GM12878 (cell line): ENCODE measurements around the gene PFKFB2. TPM values are rescaled to one million over a fixed set of nuclear protein-coding genes. Genes with fewer than 3 reads are reported as not detected.

Experiments used
- ATAC-seq: fragments of 200-7000 bp; cut with Tn5 transposase; 3 replicates; pipeline ENCODE4 v1.9.1; 2020; ENCODE audit warnings: mild to moderate bottlenecking, moderate library complexity
- BruUV-seq: library from RNA; stranded (reverse); fragments of 400-500 nt; replicated peaks from 2 replicates; lab custom pipeline; 2021; lab: Mats Ljungman, UMichigan
- CTCF ChIA-PET: fragments of 300-600 bp; sonication (Branson Sonifier 250); formaldehyde crosslinking; extraction: SDS; loops from one replicate; lab custom pipeline; 2021; ENCODE audit warnings: inconsistent platforms; lab: Yijun Ruan, JAX
- POLR2A ChIA-PET: fragments of 350-600 bp; formaldehyde crosslinking; extraction: SDS; loops from one replicate; lab custom pipeline; 2021; ENCODE audit warnings: inconsistent platforms; lab: Charles Lee
- RAD21 ChIA-PET: fragments of 300-600 bp; sonication (Branson Sonifier 250); formaldehyde crosslinking; loops from one replicate; lab custom pipeline; 2023; ENCODE audit warnings: antibody characterized with exemption; ENCODE audit not compliant: unreplicated experiment; lab: Charles Lee
- SMC1A ChIA-PET: fragments of 300-600 bp; sonication (Branson Sonifier 250); formaldehyde crosslinking; loops from one replicate; lab custom pipeline; 2023; ENCODE audit not compliant: unreplicated experiment, uncharacterized antibody; lab: Charles Lee
- DNase-seq: peaks from one replicate; pipeline ENCODE4 v3.0.0-alpha.2; 2011; ENCODE audit warnings: low read depth, low spot score
- FAIRE-seq: peaks from 3 replicates; lab custom pipeline; 2011; peaks lifted over from hg19 to GRCh38; lab: Jason Lieb, UNC
- H2AFZ ChIP-seq: 2 replicates; pipeline ENCODE4 v1.6.0; 2011; ENCODE audit warnings: low read depth, low read length, control low read depth; ENCODE audit not compliant: control insufficient read depth
- H3K27ac ChIP-seq: 2 replicates; pipeline ENCODE4 v1.5.1; 2011; ENCODE audit warnings: control low read depth; ENCODE audit not compliant: control insufficient read depth, insufficient read depth
- H3K27me3 ChIP-seq, 2 experiments: replicated peaks in 1 of 2; 2 replicates each; pipeline versions ENCODE4 v1.6.0 to v1.6.1; 2011; ENCODE audit warnings: low read length in 1 of 2; ENCODE audit not compliant: control insufficient read depth in 2 of 2, insufficient read depth in 2 of 2
- H3K36me3 ChIP-seq, 2 experiments: 2 replicates each; pipeline ENCODE4 v1.5.1; 2011; ENCODE audit warnings: low read length in 1 of 2; ENCODE audit not compliant: control insufficient read depth in 2 of 2, insufficient read depth in 2 of 2
- H3K4me1 ChIP-seq: 2 replicates; pipeline ENCODE4 v1.6.1; 2011; ENCODE audit warnings: mild to moderate bottlenecking, low read length, moderate library complexity, mixed read lengths; ENCODE audit not compliant: control insufficient read depth, insufficient read depth
- H3K4me2 ChIP-seq: 2 replicates; pipeline ENCODE4 v1.6.0; 2011; ENCODE audit warnings: control low read depth; ENCODE audit not compliant: control insufficient read depth, insufficient read depth
- H3K4me3 ChIP-seq: fragments of 200-600 bp; sonication (generic); 2 replicates; pipeline ENCODE4 v1.5.1; 2016
- H3K79me2 ChIP-seq: 2 replicates; pipeline ENCODE4 v1.6.0; 2011; ENCODE audit warnings: low read length; ENCODE audit not compliant: control insufficient read depth, insufficient read depth
- H3K9ac ChIP-seq: 2 replicates; pipeline ENCODE4 v1.8.0; 2011; ENCODE audit warnings: low read length, control low read depth, mixed read lengths; ENCODE audit not compliant: control insufficient read depth, insufficient read depth
- H3K9me3 ChIP-seq: replicated peaks from 3 replicates; pipeline ENCODE4 v1.5.1; 2011; ENCODE audit warnings: mild to moderate bottlenecking, low read length; ENCODE audit not compliant: control insufficient read depth, insufficient read depth
- H4K20me1 ChIP-seq: 2 replicates; pipeline ENCODE4 v1.6.0; 2011; ENCODE audit not compliant: control insufficient read depth, insufficient read depth
- CHD2 ChIP-seq: IDR thresholded peaks from 2 replicates; pipeline ENCODE4 v1.6.1; 2011; ENCODE audit warnings: low read depth, low read length, improper control_type of control experiment, borderline replicate concordance
- CHD4 ChIP-seq: fragments of 200-600 bp; sonication (generic); IDR thresholded peaks from 2 replicates; pipeline ENCODE4 v1.6.1; 2016; ENCODE audit warnings: mild to moderate bottlenecking
- HDAC2 ChIP-seq: fragments of 200-600 bp; sonication (generic); IDR thresholded peaks from 2 replicates; pipeline ENCODE4 v1.6.1; 2017
- SUZ12 ChIP-seq: fragments of 200-600 bp; sonication (generic); IDR thresholded peaks from one replicate; pipeline ENCODE4 v1.6.1; 2018; ENCODE audit warnings: antibody characterized with exemption, mild to moderate bottlenecking; ENCODE audit not compliant: unreplicated experiment
- TAF1 ChIP-seq: IDR thresholded peaks from 2 replicates; pipeline ENCODE4 v1.6.1; 2011; ENCODE audit warnings: mild to moderate bottlenecking, low read depth, low read length, borderline replicate concordance
- TBL1XR1 ChIP-seq: IDR thresholded peaks from 2 replicates; pipeline ENCODE4 v1.6.1; 2012; ENCODE audit warnings: low read depth, low read length, improper control_type of control experiment
- ZNF207 ChIP-seq: fragments of 450-650 bp; IDR thresholded peaks from 2 replicates; pipeline ENCODE4 v1.6.1; 2014; ENCODE audit warnings: antibody characterized with exemption, mild to moderate bottlenecking, borderline replicate concordance
- whole genome bisulfite sequencing: methylation state at CpG from one replicate; pipeline ENCODE4 v1.1.6; 2016; ENCODE audit warnings: low lambda C conversion rate; ENCODE audit not compliant: insufficient replicate concordance, insufficient coverage; ENCODE audit errors: missing lambda C conversion rate; 5-methylcytosine and 5-hydroxymethylcytosine counted together
- in situ Hi-C: fragments of 300-500 bp; cut with MboI; formaldehyde crosslinking; loops from 9 replicates; pipeline ENCODE4 v1.14.3; 2018; ENCODE audit warnings: mixed read lengths
- intact Hi-C: fragments of 100-400 bp; cut with micrococcal nuclease; formaldehyde crosslinking; loops from one replicate; pipeline ENCODE4 v1.14.2; 2022; ENCODE audit not compliant: unreplicated experiment
- polyA plus RNA-seq, 11 experiments: library from polyadenylated mRNA; depleted of rRNA in 4 of 11; unstranded in 6 of 11; stranded (reverse) in 5 of 11; fragments of >200 nt; fragmentation: Nextera tagmentation in 4 of 11; fragmentation: Illumina TruSeq in 1 of 11; extraction: Ambion mirVana in 4 of 11; extraction: Trizol in 1 of 11; gene quantifications; 1 replicate in 1 of 11; 2 replicates in 10 of 11; pipeline versions ENCODE4 v1.2.1 to v1.2.3, GENCODE V29; 2011 to 2016; ENCODE audit warnings: inconsistent platforms in 2 of 11, missing spikeins in 2 of 11, low read depth in 1 of 11
- total RNA-seq, 4 experiments: library from RNA; depleted of rRNA in 3 of 4; stranded (reverse); fragments of >200 nt in 3 of 4; fragmentation: Illumina TruSeq in 1 of 4; extraction: Trizol in 1 of 4; gene quantifications; 2 replicates each; pipeline versions ENCODE4 v1.2.1 to v1.2.3, GENCODE V29; 2013 to 2021
- TF ChIP-seq, protein P1 (sequence below): fragments of 450-650 bp; IDR thresholded peaks from 2 replicates; pipeline ENCODE4 v1.6.1; 2016; ENCODE audit warnings: mild to moderate bottlenecking
- TF ChIP-seq, protein P2 (sequence below): fragments of 450-650 bp; IDR thresholded peaks from 2 replicates; pipeline ENCODE4 v1.6.1; 2016; ENCODE audit warnings: mild to moderate bottlenecking, moderate library complexity, borderline replicate concordance

PFKFB2 gene
- total and polyA plus RNA-seq, 10 of the 15 experiments (the other 5 are each of a cell fraction or from before 2014, with no cell fraction given), result 0.40 to 1.3 (median 1.0) TPM

DNA sequence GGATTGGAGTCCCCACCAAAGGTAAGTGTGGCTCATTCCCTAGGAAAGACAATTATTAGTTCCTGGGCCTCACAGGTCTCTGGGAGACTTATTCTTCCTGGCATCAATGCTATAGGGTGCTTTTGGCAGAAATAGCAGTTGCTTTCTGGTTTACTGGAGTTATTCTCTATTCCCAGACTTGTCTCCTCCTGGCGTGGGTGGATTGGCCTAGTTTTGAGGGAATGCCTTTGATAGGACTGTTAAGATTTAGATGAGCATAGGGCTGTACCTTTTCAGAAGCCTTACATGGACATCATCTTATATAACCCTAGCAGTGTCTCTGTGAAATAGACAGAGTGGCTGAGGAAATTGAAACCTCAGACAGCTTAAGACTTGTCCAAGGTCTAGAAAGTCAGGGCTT is 9.0 kb downstream of the PFKFB2 start:
- no TSS peak for BruUV-seq
- RAD21 ChIA-PET, result no interaction called here
- no peaks in the 10 kb centered on the region for H3K9me3 ChIP-seq
- FAIRE-seq, result no peak
- no peaks in the 10 kb centered on the region for H3K36me3 ChIP-seq
- 44% methylated on average over 1 of the region's 1 CpG for WGBS
- POLR2A ChIA-PET, result no interaction called here
- H3K4me3 ChIP-seq, result no peak overlapping the region
- TF ChIP-seq ZNF207 (no peak), SUZ12 (no peak), TBL1XR1 (no peak), HDAC2 (no peak), CHD2 (no peak), TAF1 (no peak), CHD4 (no peak)
- TF ChIP-seq, protein P1, sequence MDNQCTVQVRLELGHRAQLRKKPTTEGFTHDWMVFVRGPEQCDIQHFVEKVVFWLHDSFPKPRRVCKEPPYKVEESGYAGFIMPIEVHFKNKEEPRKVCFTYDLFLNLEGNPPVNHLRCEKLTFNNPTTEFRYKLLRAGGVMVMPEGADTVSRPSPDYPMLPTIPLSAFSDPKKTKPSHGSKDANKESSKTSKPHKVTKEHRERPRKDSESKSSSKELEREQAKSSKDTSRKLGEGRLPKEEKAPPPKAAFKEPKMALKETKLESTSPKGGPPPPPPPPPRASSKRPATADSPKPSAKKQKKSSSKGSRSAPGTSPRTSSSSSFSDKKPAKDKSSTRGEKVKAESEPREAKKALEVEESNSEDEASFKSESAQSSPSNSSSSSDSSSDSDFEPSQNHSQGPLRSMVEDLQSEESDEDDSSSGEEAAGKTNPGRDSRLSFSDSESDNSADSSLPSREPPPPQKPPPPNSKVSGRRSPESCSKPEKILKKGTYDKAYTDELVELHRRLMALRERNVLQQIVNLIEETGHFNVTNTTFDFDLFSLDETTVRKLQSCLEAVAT, result no peak
- TF ChIP-seq, protein P2, sequence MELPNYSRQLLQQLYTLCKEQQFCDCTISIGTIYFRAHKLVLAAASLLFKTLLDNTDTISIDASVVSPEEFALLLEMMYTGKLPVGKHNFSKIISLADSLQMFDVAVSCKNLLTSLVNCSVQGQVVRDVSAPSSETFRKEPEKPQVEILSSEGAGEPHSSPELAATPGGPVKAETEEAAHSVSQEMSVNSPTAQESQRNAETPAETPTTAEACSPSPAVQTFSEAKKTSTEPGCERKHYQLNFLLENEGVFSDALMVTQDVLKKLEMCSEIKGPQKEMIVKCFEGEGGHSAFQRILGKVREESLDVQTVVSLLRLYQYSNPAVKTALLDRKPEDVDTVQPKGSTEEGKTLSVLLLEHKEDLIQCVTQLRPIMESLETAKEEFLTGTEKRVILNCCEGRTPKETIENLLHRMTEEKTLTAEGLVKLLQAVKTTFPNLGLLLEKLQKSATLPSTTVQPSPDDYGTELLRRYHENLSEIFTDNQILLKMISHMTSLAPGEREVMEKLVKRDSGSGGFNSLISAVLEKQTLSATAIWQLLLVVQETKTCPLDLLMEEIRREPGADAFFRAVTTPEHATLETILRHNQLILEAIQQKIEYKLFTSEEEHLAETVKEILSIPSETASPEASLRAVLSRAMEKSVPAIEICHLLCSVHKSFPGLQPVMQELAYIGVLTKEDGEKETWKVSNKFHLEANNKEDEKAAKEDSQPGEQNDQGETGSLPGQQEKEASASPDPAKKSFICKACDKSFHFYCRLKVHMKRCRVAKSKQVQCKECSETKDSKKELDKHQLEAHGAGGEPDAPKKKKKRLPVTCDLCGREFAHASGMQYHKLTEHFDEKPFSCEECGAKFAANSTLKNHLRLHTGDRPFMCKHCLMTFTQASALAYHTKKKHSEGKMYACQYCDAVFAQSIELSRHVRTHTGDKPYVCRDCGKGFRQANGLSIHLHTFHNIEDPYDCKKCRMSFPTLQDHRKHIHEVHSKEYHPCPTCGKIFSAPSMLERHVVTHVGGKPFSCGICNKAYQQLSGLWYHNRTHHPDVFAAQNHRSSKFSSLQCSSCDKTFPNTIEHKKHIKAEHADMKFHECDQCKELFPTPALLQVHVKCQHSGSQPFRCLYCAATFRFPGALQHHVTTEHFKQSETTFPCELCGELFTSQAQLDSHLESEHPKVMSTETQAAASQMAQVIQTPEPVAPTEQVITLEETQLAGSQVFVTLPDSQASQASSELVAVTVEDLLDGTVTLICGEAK, result no peak
- TF ChIP-seq, all 136 proteins: peak for 0
- H3K79me2 ChIP-seq, result no peaks in the 10 kb centered on the region
- no peak overlapping the region for H3K27ac ChIP-seq
- H3K4me2 ChIP-seq, result no peak overlapping the region
- no peaks in the 10 kb centered on the region for H3K4me1 ChIP-seq
- DNase-seq (no peak), ATAC-seq (no peak)
- CTCF ChIA-PET, result interaction anchor here (3.7 kb wide), 1 partner anchor 13 kb away, joined by 15 read pairs; no protein-coding TSS in a partner anchor
- SMC1A ChIA-PET, result no interaction called here
- intact Hi-C loops (no loop called here), in situ Hi-C loops (no loop called here)
- H3K27me3 ChIP-seq, result no peaks in the 10 kb centered on the region
- no peaks in the 10 kb centered on the region for H4K20me1 ChIP-seq
- H3K9ac ChIP-seq, result no peak overlapping the region
- no peak overlapping the region for H2AFZ ChIP-seq
